K562 (cell line): ENCODE measurements around the gene NRF1. TPM values are rescaled to one million over a fixed set of nuclear protein-coding genes. Genes with fewer than 3 reads are reported as not detected.

Experiments used
- ATF7 ChIP-seq: fragments of 450-650 bp; IDR thresholded peaks from 2 replicates; pipeline ENCODE4 v1.7.1; 2014; ENCODE audit warnings: mild to moderate bottlenecking, moderate library complexity
- BDP1 ChIP-seq: IDR thresholded peaks from 3 replicates; pipeline ENCODE4 v1.6.1; 2011; ENCODE audit not compliant: insufficient read length, insufficient read depth
- DDX20 ChIP-seq: fragments of 450-650 bp; IDR thresholded peaks from 2 replicates; pipeline ENCODE4 v1.6.1; 2016; ENCODE audit warnings: missing genetic modification characterization, low read depth, mild to moderate bottlenecking, missing compliant biosample characterization, moderate library complexity
- GABPB1 ChIP-seq: sonication (generic); formaldehyde crosslinking; IDR thresholded peaks from 2 replicates; pipeline ENCODE4 v1.8.0; 2022; ENCODE audit warnings: mild to moderate bottlenecking, missing genetic modification reagents
- HLTF ChIP-seq: fragments of 450-650 bp; IDR thresholded peaks from 2 replicates; pipeline ENCODE4 v1.6.1; 2016
- HMG20A ChIP-seq: fragments of 450-650 bp; formaldehyde crosslinking; conservative IDR thresholded peaks from 2 replicates; pipeline ENCODE4 v1.4.0; 2020; ENCODE audit warnings: mild to moderate bottlenecking, mixed read lengths
- HNRNPK ChIP-seq: fragments of 200-400 bp; formaldehyde crosslinking; IDR thresholded peaks from one replicate; pipeline ENCODE4 v1.6.1; 2018; ENCODE audit warnings: mild to moderate bottlenecking, low read depth, low read length; ENCODE audit not compliant: poor library complexity, severe bottlenecking
- JUND ChIP-seq, 2 experiments: IDR thresholded peaks; 2 replicates in 1 of 2; 3 replicates in 1 of 2; pipeline ENCODE4 v1.6.1; 2011; ENCODE audit warnings: borderline replicate concordance in 2 of 2, low read depth in 2 of 2, low read length in 2 of 2, improper control_type of control experiment in 1 of 2, missing biosample characterization in 1 of 2, missing genetic modification characterization in 1 of 2, missing genetic modification reagents in 1 of 2
- NELFE ChIP-seq: IDR thresholded peaks from 2 replicates; pipeline ENCODE4 v1.6.1; 2011; ENCODE audit warnings: mild to moderate bottlenecking; ENCODE audit not compliant: insufficient read depth, insufficient read length
- NR4A1 ChIP-seq, 2 experiments: fragments of 250-450 bp in 1 of 2; fragments of 450-650 bp in 1 of 2; sonication (Bioruptor Pico) in 1 of 2; IDR thresholded peaks; 2 replicates each; pipeline versions ENCODE4 v1.4.0 to v1.6.1; 2016 to 2020; ENCODE audit warnings: mild to moderate bottlenecking in 2 of 2, missing compliant biosample characterization in 1 of 2, missing genetic modification characterization in 1 of 2, moderate library complexity in 1 of 2
- PHF20 ChIP-seq: fragments of 450-650 bp; IDR thresholded peaks from 2 replicates; pipeline ENCODE4 v1.6.1; 2018; ENCODE audit not compliant: partially characterized antibody
- POLR3A ChIP-seq: IDR thresholded peaks from 2 replicates; pipeline ENCODE4 v1.6.1; 2011; ENCODE audit warnings: borderline replicate concordance, mild to moderate bottlenecking, moderate library complexity; ENCODE audit not compliant: insufficient read length, insufficient read depth; ENCODE audit errors: extremely low read depth
- REST ChIP-seq, 2 experiments: fragments of 450-650 bp; formaldehyde crosslinking in 1 of 2; IDR thresholded peaks; 2 replicates each; pipeline versions ENCODE4 v1.4.0 to v1.6.1; 2014 to 2020; ENCODE audit warnings: mild to moderate bottlenecking in 2 of 2, borderline replicate concordance in 1 of 2, low read depth in 1 of 2
- RFX5 ChIP-seq: IDR thresholded peaks from 2 replicates; pipeline ENCODE4 v1.6.1; 2011; ENCODE audit warnings: low read depth, mild to moderate bottlenecking, improper control_type of control experiment, low read length
- SMAD2 ChIP-seq: fragments of 150-350 bp; IDR thresholded peaks from 2 replicates; pipeline ENCODE4 v1.6.1; 2014; ENCODE audit warnings: low read depth, mild to moderate bottlenecking, low read length
- ZNF140 ChIP-seq: fragments of 250-450 bp; sonication (Bioruptor Pico); IDR thresholded peaks from 2 replicates; pipeline ENCODE4 v1.8.0; 2021; ENCODE audit warnings: moderate library complexity, mild to moderate bottlenecking, inconsistent platforms
- ZNF197 ChIP-seq: fragments of 200-800 bp; sonication (Bioruptor generic); IDR thresholded peaks from 2 replicates; pipeline ENCODE4 v1.6.1; 2016; ENCODE audit warnings: low read depth, missing genetic modification characterization, missing compliant biosample characterization
- ZNF41 ChIP-seq: fragments of 250-450 bp; sonication (Bioruptor Pico); conservative IDR thresholded peaks from 2 replicates; pipeline ENCODE4 v1.4.0; 2020; ENCODE audit warnings: mild to moderate bottlenecking
- ZNF764 ChIP-seq: fragments of 250-450 bp; sonication (Bioruptor Pico); IDR thresholded peaks from 2 replicates; pipeline ENCODE4 v1.4.0; 2020; ENCODE audit warnings: low read depth, mild to moderate bottlenecking, moderate library complexity
- ZNF778 ChIP-seq: fragments of 450-650 bp; formaldehyde crosslinking; IDR thresholded peaks from 2 replicates; pipeline ENCODE4 v1.4.0; 2020; ENCODE audit warnings: mild to moderate bottlenecking, moderate library complexity
- polyA plus RNA-seq, 8 experiments: library from polyadenylated mRNA; depleted of rRNA in 4 of 8; stranded (reverse) in 5 of 8; unstranded in 3 of 8; fragments of >200 nt; fragmentation: Nextera tagmentation in 2 of 8; fragmentation: Illumina TruSeq in 1 of 8; extraction: Ambion mirVana in 2 of 8; extraction: Trizol in 1 of 8; gene quantifications; 2 replicates each; pipeline versions ENCODE4 v1.2.1 to v1.2.3, GENCODE V29; 2011 to 2014; ENCODE audit warnings: inconsistent platforms in 1 of 8, missing spikeins in 1 of 8
- total RNA-seq, 7 experiments: library from RNA; depleted of rRNA in 6 of 7; stranded (reverse); fragments of >200 nt in 6 of 7; fragmentation: Illumina TruSeq in 2 of 7; extraction: Trizol in 2 of 7; gene quantifications; 2 replicates each; pipeline versions ENCODE4 v1.2.1 to v1.2.3, GENCODE V29; 2011 to 2021; ENCODE audit warnings: low replicate concordance in 1 of 7

The NRF1 gene
- total and polyA plus RNA-seq, 9 of the 15 experiments (the other 6 are each of a cell fraction or from before 2014, with no cell fraction given), result 8.6 to 28.8 (median 20.3) TPM

GRCh38 chr7:129768614-129769399, 157.3 kb downstream of the NRF1 start (continued):
- TF ChIP-seq ZNF764 (CRISPR knock-in tag) (no peak), SMAD2 (no peak), ZNF140 (no peak), REST (IDR thresholded peaks at IDR 0.05; ENCODE audit: borderline replicate concordance) (peak; percentile 79), REST (CRISPR knock-in tag; IDR thresholded peaks at IDR 0.05; ENCODE audit: low read depth) (no peak), ZNF778 (CRISPR knock-in tag) (no peak), DDX20 (tag) (no peak), HNRNPK (no peak), ZNF197 (no peak), RFX5 (no peak), PHF20 (no peak), POLR3A (no peak), ATF7 (no peak), GABPB1 (CRISPR knock-in tag) (peak; percentile 40; the same call in 1 of the 2 replicates), NR4A1 (CRISPR knock-in tag; IDR thresholded peaks at IDR 0.05) (peak; percentile 51; the same call in 1 of the 2 replicates), NR4A1 (tag; IDR thresholded peaks at IDR 0.05) (0 out of 2 replicates have a peak, but pooled peaks have one; percentile 52), ZNF41 (CRISPR knock-in tag) (no peak), HLTF (no peak), JUND (IDR thresholded peaks at IDR 0.05; ENCODE audit: borderline replicate concordance, low read depth, low read length) (0 out of 2 replicates have a peak, but pooled peaks have one; percentile 33), JUND (tag; IDR thresholded peaks at IDR 0.05; ENCODE audit: borderline replicate concordance, low read depth, low read length) (no peak; the same call in 2 of the 3 replicates), BDP1 (no peak), HMG20A (CRISPR knock-in tag) (no peak), NELFE (no peak)
